ENCODE data around the gene TEAD4.

Gene TEAD4

DNA sequence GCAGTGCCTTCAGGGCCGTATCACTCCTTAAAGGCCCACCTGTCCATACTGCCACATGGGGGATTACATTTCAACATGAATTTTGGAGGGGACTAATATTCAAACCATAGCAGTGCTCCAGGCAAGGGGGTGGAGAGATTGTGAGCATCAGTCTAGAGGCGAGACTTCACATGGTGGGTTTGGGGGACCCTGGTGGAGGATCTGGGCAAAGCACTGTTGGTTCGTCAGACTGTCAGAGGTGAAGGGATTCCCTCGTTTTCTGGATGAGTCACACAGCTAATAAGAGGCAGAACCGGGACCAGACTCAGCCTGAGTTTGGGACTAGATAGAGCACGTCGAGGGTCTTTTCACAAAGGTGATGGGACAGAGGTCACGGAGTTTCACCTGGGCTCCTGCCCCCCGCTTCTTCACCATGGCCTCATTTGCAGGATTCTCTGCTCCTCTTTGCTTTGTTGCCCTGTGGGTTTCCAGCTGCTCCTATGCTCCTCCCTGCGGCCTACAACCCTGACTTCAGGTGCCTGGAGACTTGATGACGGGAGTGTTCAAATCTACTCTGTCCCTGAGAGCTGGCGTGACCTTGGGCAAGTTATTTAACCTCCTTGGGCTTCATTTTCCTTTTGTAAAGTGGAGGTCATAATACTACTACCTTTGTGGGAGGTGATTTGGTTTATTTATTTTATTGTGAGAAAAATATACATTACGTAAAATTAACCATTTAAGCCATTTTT is 41.5 kb downstream of the TEAD4 start:
- no peak overlapping the region for H3K27ac ChIP-seq (ENCODE audit: low read depth, low read length)
- H3K4me3 ChIP-seq (ENCODE audit: low read depth, low read length): no peak overlapping the region
- peaks cover 49% of the 10 kb centered on the region for H3K4me1 ChIP-seq (ENCODE audit: control insufficient read depth, insufficient read depth, low read length)
- H3K36me3 ChIP-seq (ENCODE audit: control insufficient read depth, insufficient read depth, low read length): peaks cover 64% of the 10 kb centered on the region
- no peaks in the 10 kb centered on the region for H3K9me3 ChIP-seq (ENCODE audit: control insufficient read depth, insufficient read depth, low read depth, low read length)
- H3K9ac ChIP-seq (ENCODE audit: low read length): no peak overlapping the region
- H3K27me3 ChIP-seq (ENCODE audit: control insufficient read depth, insufficient read depth, low read length): no peaks in the 10 kb centered on the region

DNA sequence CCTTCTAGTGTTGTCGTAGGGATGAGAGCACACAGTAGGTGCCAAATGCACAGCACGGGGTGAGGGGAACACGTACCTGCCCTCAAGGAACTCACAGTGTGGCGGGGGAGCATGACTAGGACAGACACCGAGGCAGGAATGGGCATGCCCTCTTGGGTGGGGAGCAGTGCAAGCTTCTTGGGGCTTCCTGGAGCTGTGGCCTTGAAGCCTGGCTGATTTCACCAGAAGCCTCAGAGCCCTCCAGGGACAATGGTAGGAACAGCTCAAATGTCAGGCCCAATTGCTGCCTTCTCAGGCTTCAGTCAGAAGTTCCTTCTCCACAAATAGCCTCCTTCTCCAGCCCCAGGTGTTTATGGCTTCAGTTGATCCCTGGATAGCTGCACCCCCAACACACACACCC is 43.4 kb downstream of the TEAD4 start:
- Histone ChIP-seq H3K9me3 (ENCODE audit: control insufficient read depth, insufficient read depth, low read depth, low read length) (no peaks in the 10 kb centered on the region), H3K27me3 (ENCODE audit: control insufficient read depth, insufficient read depth, low read length) (no peaks in the 10 kb centered on the region), H3K36me3 (ENCODE audit: control insufficient read depth, insufficient read depth, low read length) (peaks cover 68% of the 10 kb centered on the region), H3K27ac (ENCODE audit: low read depth, low read length) (no peak overlapping the region; the same call in 1 of the 2 replicates), H3K9ac (ENCODE audit: low read length) (no peak overlapping the region), H3K4me3 (ENCODE audit: low read depth, low read length) (no peak overlapping the region), H3K4me1 (ENCODE audit: control insufficient read depth, insufficient read depth, low read length) (peaks cover 44% of the 10 kb centered on the region)

DNA sequence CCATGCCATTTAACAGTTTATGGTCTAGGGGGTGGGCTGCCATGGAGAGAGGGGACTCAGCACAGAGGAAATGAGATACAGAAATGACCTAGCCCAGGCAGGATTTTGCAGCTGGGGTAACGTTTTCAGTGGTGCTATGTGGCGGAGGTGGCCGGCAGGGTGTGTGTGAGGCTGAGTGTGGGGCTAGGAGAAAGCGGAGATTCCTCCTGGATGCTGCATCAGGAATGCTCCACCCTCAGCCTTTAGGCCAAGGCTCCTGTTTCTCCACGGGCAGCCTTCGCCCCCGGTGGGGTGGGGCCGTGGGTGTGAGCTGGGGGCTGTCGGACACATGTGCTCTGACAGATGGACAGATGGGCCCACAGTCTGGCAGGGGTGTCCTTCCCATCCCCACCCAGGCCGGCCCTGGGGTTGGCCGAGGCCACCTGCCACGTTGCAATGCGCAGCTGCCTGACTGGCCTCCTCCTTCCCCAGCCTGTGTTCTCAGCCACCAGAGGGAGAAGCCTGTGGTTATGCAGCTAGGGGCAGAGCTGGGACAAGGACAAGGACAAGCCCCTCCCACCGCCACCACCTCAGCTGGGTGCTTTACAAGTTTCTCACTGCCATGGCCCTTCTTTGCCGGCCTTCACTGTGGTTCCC is 44.3 kb downstream of the TEAD4 start:
- Histone ChIP-seq H3K27me3 (ENCODE audit: control insufficient read depth, insufficient read depth, low read length) (no peaks in the 10 kb centered on the region), H3K27ac (ENCODE audit: low read depth, low read length) (no peak overlapping the region; the same call in 1 of the 2 replicates), H3K4me1 (ENCODE audit: control insufficient read depth, insufficient read depth, low read length) (peaks cover 37% of the 10 kb centered on the region), H3K9me3 (ENCODE audit: control insufficient read depth, insufficient read depth, low read depth, low read length) (no peaks in the 10 kb centered on the region), H3K36me3 (ENCODE audit: control insufficient read depth, insufficient read depth, low read length) (peaks cover 66% of the 10 kb centered on the region), H3K4me3 (ENCODE audit: low read depth, low read length) (no peak overlapping the region), H3K9ac (ENCODE audit: low read length) (no peak overlapping the region)

DNA sequence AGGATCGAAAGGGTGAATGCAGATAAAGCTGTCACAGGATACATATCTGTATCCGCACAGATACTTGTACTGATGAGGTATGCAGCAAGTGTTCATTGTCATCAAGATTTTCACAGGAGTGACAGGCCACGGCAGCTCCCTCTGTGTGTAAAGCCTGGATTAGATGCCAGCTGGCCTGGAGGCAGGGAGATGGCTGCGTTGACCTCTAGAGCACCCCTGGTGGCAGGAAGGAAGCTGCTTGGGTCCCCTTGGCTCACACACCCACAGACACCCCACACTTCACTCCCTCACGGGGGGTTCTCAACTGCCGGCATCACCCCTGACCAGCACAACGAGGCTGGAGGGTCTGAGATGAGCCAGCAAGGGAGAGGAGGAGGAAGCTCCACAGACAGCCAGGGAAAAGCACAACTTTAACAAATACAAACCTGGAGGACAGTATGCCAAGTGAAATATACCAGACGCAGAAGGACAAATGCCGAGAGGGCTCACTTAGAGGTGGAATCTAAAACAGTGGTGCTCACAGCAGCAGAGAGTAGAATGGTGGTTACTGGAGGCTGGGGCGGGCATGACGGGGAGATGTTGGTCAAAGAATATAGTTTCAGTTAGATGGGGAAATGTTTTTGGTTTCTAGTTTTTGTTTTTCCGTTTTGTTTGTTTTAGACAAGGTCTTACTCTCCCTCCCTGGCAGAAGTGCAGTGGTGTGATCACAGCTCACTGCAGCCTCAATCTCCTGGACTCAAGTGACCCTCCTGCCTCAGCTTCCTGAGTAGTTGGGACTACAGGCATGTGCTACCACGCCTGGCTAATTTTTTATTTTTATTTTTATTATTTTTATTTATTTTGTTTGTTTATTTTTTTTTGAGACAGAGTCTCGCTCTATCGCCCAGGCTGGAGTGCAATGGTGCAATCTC is 45.7 kb downstream of the TEAD4 start:
- Histone ChIP-seq H3K9ac (ENCODE audit: low read length) (no peak overlapping the region), H3K27ac (ENCODE audit: low read depth, low read length) (no peak overlapping the region), H3K4me1 (ENCODE audit: control insufficient read depth, insufficient read depth, low read length) (peaks cover 23% of the 10 kb centered on the region; the same call in 1 of the 2 replicates), H3K36me3 (ENCODE audit: control insufficient read depth, insufficient read depth, low read length) (peaks cover 74% of the 10 kb centered on the region), H3K27me3 (ENCODE audit: control insufficient read depth, insufficient read depth, low read length) (no peaks in the 10 kb centered on the region), H3K9me3 (ENCODE audit: control insufficient read depth, insufficient read depth, low read depth, low read length) (no peaks in the 10 kb centered on the region), H3K4me3 (ENCODE audit: low read depth, low read length) (no peak overlapping the region)

DNA sequence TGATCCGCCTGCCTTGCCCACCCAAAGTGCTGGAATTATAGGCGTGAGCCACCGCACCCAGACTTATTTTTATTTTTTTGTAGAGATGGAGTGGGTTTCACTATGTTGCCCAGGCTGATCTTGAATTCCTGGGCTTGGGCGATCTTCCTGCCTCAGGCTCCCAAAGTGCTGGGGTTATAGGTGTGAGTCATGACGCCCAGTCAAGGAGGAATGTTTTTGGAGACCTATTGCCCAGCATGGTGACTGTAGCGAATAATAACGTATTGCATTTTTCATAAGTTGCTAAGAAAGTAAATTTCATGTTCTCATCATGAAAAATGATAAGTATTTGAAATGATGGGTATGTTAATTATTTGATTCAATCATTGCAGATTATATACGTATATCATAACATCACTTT is 46.5 kb downstream of the TEAD4 start:
- Histone ChIP-seq H3K9ac (ENCODE audit: low read length) (no peak overlapping the region), H3K4me1 (ENCODE audit: control insufficient read depth, insufficient read depth, low read length) (peaks cover 21% of the 10 kb centered on the region; the same call in 1 of the 2 replicates), H3K9me3 (ENCODE audit: control insufficient read depth, insufficient read depth, low read depth, low read length) (no peaks in the 10 kb centered on the region), H3K27ac (ENCODE audit: low read depth, low read length) (no peak overlapping the region), H3K36me3 (ENCODE audit: control insufficient read depth, insufficient read depth, low read length) (peaks cover 74% of the 10 kb centered on the region), H3K4me3 (ENCODE audit: low read depth, low read length) (no peak overlapping the region), H3K27me3 (ENCODE audit: control insufficient read depth, insufficient read depth, low read length) (no peaks in the 10 kb centered on the region)

DNA sequence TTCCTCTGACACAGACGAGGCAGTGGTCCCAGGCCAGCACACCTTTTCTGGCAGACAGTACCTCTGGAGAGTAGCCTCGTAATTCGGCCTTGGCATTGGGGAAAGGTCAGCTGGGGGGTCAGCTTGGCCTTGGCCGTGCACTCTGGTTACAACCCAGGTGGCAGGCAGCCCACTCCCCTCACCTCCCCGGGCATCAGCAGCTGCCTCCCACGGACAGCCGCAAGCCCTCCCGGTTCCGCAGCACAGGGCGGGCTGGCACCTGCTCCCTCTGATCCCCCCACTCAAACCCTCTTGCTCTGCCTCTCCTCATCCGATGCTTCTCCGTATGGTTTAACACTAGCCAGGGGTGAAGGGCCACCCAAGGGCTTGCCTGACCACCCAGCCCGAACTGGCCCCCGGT is 50.6 kb downstream of the TEAD4 start:
- Histone ChIP-seq H3K27ac (ENCODE audit: low read depth, low read length) (no peak overlapping the region), H3K9ac (ENCODE audit: low read length) (no peak overlapping the region)

DNA sequence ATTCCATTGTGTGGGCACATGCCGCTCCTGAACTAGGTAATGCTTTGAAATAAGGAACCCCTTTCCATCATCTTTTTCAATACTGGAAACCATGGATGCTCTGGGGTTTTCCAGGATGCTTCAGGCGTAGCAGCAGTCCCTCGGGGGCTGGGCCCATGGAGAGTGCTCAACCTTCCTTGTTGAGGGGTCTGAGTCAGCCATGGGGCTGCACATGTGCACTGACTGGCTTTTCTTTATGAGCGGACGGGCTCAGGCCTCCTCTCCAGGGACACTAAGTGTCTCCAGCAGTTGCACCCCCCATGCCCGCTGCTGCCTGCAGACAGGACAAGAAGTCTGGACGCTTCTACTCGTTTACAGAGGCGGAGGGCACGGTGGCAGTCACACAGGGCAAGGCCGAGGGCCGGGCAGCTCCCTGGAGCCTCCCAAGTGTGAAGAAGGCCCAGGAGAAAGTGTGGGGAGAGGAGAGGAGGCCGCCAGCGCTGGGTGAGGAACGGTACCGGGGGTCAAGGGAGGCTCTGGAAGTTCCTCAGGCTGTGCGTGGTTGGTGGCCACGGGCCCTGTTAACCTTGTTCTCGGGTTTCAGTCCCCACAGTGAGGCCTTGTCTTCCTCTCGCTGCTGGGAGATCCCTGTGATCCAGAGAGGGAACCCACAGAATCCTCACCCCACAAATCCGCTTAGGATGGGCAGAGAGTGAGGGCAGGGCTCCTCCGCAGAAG is 51.2 kb downstream of the TEAD4 start:
- no peak overlapping the region for H3K9ac ChIP-seq (ENCODE audit: low read length)

More for the DNA sequence above, 50.6 kb downstream of the TEAD4 start:
- Histone ChIP-seq H3K9me3 (ENCODE audit: control insufficient read depth, insufficient read depth, low read depth, low read length) (no peaks in the 10 kb centered on the region), H3K27me3 (ENCODE audit: control insufficient read depth, insufficient read depth, low read length) (no peaks in the 10 kb centered on the region), H3K4me3 (ENCODE audit: low read depth, low read length) (no peak overlapping the region), H3K36me3 (ENCODE audit: control insufficient read depth, insufficient read depth, low read length) (peaks cover 78% of the 10 kb centered on the region), H3K4me1 (ENCODE audit: control insufficient read depth, insufficient read depth, low read length) (no peaks in the 10 kb centered on the region)

DNA sequence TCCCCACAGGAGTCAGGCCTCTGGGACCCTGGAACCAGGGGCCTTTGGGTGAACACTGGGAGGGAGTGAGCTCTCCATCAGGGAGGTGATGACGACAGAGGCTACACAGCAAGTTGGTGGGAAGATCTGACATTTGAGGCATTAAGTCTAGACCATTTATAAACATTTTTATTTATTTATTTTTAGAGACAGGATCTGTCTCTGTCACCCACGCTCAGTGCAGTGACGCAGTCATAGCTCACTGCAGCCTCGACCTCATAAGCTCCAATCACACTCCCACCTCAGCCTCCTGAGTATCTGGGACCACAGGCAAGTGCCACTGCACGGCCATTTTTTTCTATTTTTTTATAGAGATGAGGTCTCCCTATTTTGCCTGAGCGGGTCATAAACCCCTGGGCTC is 53.6 kb downstream of the TEAD4 start:
- H3K36me3 ChIP-seq (ENCODE audit: control insufficient read depth, insufficient read depth, low read length): peaks cover 81% of the 10 kb centered on the region
- H3K27me3 ChIP-seq (ENCODE audit: control insufficient read depth, insufficient read depth, low read length): no peaks in the 10 kb centered on the region
- H3K9me3 ChIP-seq (ENCODE audit: control insufficient read depth, insufficient read depth, low read depth, low read length): no peaks in the 10 kb centered on the region
- H3K27ac ChIP-seq (ENCODE audit: low read depth, low read length): no peak overlapping the region
- H3K4me3 ChIP-seq (ENCODE audit: low read depth, low read length): no peak overlapping the region
- H3K9ac ChIP-seq (ENCODE audit: low read length): no peak overlapping the region
- H3K4me1 ChIP-seq (ENCODE audit: control insufficient read depth, insufficient read depth, low read length): no peaks in the 10 kb centered on the region

More for the DNA sequence above, 51.2 kb downstream of the TEAD4 start:
- no peak overlapping the region for H3K4me3 ChIP-seq (ENCODE audit: low read depth, low read length)
- H3K27me3 ChIP-seq (ENCODE audit: control insufficient read depth, insufficient read depth, low read length): no peaks in the 10 kb centered on the region
- peak overlapping the region; percentile 38; the same call in 1 of the 2 replicates for H3K27ac ChIP-seq (ENCODE audit: low read depth, low read length)
- H3K36me3 ChIP-seq (ENCODE audit: control insufficient read depth, insufficient read depth, low read length): peaks cover 80% of the 10 kb centered on the region
- H3K9me3 ChIP-seq (ENCODE audit: control insufficient read depth, insufficient read depth, low read depth, low read length): no peaks in the 10 kb centered on the region
- H3K4me1 ChIP-seq (ENCODE audit: control insufficient read depth, insufficient read depth, low read length): no peaks in the 10 kb centered on the region

DNA sequence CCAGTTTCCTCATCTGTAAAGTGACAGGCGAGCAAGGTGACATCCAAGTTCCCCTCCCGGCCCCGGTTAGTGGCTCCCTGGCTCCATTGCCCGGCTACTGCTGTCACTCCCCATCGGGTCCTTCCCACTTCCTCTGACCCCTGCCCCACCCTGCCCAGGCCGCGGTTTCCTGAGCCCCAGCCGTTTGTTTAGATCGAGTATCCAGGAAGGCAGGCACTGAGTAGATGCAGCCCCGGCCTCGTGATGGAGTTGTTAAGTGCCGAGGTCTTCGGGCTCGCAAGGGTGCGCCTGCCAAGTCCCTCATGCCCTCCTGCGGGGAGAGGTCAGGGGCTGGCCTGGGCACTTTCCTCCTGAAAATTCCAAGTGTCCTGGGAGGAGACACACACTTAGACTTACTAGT is 55.4 kb downstream of the TEAD4 start:
- no peaks in the 10 kb centered on the region for H3K27me3 ChIP-seq (ENCODE audit: control insufficient read depth, insufficient read depth, low read length)
- H3K4me3 ChIP-seq (ENCODE audit: low read depth, low read length): no peak overlapping the region
- H3K27ac ChIP-seq (ENCODE audit: low read depth, low read length): no peak overlapping the region
- H3K9me3 ChIP-seq (ENCODE audit: control insufficient read depth, insufficient read depth, low read depth, low read length): no peaks in the 10 kb centered on the region
- H3K9ac ChIP-seq (ENCODE audit: low read length): no peak overlapping the region
- no peaks in the 10 kb centered on the region for H3K4me1 ChIP-seq (ENCODE audit: control insufficient read depth, insufficient read depth, low read length)
- H3K36me3 ChIP-seq (ENCODE audit: control insufficient read depth, insufficient read depth, low read length): peaks cover 86% of the 10 kb centered on the region

DNA sequence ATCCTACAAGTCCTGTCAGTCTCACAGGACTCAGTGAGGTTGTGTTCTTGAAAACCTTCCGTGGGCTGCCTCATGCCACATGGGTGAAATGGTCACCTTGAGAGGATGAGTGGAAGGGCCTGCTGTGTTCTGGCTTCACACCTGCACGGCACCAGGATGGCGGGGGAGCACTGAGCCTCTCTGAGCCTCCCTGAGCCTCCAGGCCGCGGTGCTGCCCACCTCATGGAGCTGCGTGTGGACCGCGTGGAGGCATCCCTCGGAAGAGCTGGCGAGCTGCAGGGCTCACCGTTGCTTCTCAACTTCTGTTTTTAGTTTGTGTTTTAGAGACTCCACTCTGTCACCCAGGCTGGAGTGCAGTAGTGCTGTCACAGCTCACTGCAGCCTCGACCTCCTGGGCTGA is 56.2 kb downstream of the TEAD4 start:
- no peaks in the 10 kb centered on the region for H3K27me3 ChIP-seq (ENCODE audit: control insufficient read depth, insufficient read depth, low read length)
- H3K4me3 ChIP-seq (ENCODE audit: low read depth, low read length): no peak overlapping the region
- no peak overlapping the region for H3K27ac ChIP-seq (ENCODE audit: low read depth, low read length)
- no peaks in the 10 kb centered on the region for H3K9me3 ChIP-seq (ENCODE audit: control insufficient read depth, insufficient read depth, low read depth, low read length)
- H3K9ac ChIP-seq (ENCODE audit: low read length): no peak overlapping the region
- H3K36me3 ChIP-seq (ENCODE audit: control insufficient read depth, insufficient read depth, low read length): peaks cover 86% of the 10 kb centered on the region
- no peaks in the 10 kb centered on the region for H3K4me1 ChIP-seq (ENCODE audit: control insufficient read depth, insufficient read depth, low read length)

Data from HUES6 (cell line).